ENCODE measurements around the gene ANO1.
"Not testable (repeated sequence)": the region's sequence is repeated elsewhere in the genome, so short reads cannot be mapped to it uniquely, and the experiment has no call there.

Gene ANO1

DNA sequence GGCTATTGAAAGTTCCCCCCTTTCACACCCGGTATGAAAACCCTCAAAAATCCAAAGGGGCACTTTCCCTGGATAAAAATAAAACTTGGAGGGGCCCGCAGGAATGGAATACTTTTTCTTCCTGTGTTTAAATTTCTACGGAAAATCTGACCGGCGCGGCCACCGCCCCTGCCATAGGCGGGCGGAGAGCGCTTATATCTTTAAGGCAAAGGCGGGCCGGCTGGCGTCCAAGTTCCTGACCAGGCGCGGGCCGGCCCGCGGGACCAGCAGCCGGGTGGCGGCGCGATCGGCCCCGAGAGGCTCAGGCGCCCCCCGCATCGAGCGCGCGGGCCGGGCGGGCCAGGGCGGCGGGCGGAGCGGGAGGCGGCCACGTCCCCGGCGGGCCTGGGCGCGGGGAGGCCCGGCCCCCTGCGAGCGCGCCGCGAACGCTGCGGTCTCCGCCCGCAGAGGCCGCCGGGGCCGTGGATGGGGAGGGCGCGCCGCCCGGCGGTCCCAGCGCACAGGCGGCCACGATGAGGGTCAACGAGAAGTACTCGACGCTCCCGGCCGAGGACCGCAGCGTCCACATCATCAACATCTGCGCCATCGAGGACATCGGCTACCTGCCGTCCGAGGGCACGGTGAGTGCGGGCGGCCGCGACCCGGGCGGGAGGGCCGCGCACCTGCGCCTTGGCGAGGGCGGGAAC lies at the start of gene ANO1:
Gene ANO1 (plus strand): TSS at position 223 of the 686 bp plus-strand sequence. CDS start 290 bp downstream, at position 513.
- no peak for DNase-seq

DNA sequence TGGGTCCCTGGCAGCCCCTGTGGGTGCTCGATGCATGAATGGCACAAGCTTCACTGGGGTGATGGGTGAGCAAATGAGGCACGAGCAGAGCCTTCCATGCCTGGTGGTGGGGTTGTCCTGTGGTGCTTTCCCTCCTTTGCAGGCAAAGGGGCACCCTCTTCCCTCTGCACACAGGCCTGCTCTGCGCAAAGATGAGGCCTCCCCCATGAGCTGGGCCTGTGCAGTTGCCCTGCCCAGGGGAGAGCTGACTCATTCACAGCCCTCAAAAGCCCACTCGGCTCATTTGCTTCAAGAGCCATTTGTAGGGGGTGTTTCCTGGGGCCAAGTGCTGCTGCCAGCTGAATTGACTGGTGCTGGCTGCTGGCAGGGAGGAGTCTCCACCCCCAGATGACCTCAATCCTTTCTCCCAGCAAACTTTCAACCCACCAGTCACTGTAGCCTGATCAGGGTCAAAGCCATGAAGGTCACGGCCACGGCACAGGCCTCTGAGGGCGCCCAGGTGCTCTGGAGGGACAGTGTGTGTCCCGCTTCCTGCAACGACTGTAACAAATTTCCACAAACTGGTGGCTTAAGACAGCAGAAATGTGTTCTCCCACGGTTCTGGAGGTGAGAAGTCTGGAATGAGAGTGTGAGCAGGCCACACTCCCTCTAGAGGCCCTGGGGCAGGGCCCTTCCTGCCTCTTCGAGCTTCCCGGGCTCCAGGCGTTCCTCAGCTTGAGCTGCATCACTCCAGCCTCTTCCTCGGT lies 48.8 kb upstream of the ANO1 start:
- DNase-seq, result no peak

DNA sequence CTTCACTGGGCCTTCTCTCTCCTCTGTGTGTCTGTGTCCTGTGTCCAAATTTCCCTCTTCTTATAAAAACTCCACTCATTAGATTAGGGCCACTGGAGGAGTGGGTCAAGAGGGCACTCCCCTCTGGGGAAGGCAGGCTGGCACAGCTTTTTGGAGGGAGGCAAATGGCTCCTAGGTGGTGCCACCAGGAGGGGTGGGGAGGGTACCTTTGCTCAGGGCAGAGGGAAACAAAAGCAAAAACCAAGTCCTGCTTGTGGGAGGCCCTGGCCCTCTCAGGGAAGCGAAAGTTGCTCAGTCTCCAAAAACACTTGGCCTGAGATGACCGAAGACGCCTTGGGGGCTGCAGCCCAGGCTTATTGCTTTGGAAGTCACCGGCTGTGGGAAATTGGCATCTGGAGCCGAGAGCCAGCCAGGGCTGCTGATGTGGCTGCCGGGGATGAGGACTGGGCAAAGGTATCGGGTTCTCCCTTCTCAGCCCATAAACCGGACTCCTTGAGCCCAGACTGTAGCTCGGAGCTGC lies 48.2 kb upstream of the ANO1 start:
- DNase-seq, result no peak

DNA sequence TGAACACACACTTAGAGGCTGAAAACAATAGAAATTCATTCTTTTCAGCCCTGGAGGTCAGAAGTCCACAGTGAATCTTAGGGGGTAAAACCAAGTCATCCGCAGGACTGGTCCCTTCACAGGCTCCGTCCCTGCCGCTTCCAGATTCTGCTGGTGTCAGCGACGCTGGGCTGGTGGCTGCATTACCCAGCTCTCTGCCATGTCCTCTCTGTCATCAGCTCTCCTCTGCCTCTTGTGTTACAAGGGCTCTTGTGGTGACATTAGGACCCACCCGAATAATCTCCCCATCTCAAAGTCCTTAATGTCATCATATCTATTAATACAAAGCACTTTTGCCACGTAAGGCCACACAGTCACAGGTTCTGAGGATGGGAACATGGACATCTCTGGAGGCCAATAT lies 47.7 kb upstream of the ANO1 start:
- no peak for DNase-seq

DNA sequence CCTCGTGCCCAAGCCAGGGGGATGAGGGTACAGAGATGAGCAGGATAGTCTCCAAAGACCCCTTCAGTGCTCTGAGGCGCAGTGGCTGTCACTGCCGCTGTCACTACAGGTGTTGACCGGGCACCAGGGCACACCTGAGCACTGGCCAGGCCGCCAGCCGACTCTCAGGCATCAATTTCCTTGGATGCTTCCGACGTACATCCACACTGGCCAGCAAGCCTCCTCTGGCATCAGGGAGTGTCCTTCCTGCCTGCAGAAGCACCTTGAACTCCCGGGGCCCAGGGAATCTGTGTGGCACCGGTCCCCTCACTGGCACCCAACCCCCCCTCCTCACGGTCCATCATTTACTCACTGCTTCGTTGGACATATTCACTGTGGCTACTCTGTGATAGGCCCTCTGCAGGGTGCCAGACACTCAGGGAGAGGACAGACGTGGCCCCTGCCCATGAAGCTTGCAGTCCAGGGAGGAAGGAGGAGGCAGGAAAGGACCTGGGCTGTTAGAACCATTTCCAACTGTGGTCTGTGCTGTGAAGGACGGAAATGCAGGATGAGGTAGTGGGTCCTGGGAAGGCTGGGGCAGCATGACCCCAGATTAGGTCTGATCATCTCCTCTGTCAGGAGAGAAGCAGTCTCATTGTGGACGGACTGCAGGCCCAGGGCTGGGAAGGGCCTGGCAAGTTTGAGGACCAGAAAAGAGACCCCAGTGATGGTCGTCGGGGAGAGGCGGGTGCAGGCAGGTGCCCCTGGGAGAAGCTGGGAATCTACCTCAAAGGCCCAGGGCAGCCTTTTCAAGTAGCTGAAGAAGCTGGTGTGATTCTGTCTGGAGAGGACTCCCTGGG lies 46.3 kb upstream of the ANO1 start:
- DNase-seq, result no peak

DNA sequence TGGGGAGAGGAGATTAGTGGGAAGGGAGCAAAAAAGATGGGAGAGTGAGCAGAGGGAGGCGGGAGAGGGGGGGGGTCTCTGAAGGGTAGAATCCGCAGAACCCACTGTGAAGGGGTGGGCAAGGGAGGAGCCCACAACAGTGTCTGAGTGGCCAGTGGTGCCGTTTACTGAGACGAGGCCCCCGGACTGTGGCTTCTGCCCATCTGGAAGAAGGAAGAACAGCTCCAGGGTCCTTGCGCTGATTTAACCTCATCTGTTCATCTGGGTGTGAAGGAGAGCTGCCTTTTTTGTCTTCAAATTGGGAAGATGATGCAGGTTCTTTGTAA lies 45.7 kb upstream of the ANO1 start:
- no peak for DNase-seq

DNA sequence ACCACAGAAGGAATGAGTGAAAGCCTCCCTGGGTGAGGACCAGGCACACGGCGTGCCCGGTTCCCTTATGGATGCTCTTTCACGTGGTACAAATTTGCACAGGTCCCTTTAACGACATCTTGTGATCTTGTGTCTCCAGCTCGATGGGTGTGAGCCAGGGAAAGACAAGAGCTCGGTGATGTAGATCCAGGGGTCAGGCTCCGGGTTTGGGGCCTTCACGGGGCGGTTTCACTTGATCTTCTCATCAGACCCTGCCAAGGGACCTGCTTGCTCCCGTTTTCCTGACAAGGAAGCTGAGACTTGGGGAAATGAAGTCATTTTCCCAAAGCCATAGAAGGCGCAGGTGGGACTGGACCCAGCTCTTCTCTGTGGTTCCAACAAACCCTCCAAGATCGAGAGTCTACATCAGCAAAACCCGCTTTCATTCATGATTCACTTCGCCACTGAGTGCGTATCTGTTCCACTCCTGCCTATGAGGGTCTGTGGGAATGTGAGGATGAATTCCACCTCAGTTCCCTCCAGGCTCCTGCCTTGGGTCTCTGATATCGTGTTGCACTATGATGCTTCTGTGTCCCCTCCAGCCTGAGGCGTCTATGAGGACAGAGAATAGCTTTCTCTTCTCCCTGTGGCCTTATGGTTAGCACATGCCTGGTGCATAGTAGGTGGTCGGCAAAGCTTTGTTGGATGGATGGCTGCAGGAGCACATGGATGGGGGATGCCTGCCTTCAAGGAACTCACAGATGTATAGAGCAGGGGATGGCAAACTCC lies 45.0 kb upstream of the ANO1 start:
- no peak for DNase-seq

DNA sequence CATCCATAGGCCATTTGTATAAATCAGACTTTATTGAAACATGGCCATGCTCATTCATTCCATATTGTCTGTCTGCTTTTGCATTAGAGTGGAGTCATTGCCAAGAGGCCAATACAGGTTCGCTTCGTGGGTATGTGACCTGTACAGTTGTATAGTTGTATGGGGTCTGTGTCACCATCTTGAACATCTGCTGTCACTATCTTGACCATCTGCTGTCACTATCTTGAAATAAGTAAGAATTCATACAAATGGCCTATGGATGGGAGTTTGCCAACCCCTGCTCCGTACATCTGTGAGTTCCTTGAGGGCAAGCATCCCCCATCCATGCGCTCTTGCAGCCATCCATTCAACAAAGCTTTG lies 44.4 kb upstream of the ANO1 start:
- DNase-seq, result no peak

DNA sequence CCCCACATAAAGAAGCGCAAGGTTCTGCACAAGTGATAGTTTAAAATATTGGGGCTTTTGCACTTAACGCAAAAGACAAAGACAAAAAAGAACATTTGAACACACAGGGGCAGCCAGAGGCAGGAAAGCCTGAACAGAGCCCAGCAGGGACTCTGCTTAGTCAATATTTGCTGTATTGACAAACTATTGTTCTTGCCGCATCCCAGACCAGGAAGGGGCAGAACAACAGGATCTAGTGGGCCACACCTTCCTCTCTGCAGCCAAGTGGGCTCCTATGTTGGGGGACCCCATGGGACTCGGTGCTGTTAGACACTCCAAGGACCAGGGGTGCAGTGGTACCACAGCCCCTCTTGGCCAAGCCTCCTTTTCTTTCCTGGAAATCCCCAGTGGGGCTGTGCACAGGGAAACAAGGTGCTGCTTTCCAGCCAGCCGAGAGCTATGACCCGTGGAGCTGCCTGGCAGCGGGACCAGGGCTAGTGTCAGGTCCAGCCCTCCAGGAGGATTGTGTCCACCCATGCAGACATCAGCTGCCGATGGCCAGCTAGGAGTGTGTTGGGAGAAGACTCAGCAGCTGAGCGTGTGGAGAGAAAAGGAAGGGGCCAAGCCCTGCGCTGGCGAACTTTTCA lies 43.3 kb upstream of the ANO1 start:
- DNase-seq, result no peak

DNA sequence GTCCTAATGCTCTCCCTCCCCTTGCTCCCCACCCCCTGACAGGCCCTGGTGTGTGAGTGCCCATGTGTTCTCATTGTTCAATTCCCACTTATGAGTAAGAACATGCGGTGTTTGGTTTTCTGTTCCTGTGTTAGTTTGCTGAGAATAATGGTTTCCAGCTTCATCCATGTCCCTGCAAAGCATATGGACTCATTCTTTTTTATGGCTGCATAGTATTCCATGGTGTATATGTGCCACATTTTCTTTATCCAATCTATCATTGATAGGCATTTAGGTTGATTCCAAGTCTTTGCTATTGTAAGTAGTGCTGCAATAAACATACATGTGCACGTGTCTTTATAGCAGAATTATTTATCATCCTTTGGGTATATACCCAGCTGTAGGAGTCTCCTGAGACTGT lies 42.5 kb upstream of the ANO1 start:
- not testable (repeated sequence) for DNase-seq

DNA sequence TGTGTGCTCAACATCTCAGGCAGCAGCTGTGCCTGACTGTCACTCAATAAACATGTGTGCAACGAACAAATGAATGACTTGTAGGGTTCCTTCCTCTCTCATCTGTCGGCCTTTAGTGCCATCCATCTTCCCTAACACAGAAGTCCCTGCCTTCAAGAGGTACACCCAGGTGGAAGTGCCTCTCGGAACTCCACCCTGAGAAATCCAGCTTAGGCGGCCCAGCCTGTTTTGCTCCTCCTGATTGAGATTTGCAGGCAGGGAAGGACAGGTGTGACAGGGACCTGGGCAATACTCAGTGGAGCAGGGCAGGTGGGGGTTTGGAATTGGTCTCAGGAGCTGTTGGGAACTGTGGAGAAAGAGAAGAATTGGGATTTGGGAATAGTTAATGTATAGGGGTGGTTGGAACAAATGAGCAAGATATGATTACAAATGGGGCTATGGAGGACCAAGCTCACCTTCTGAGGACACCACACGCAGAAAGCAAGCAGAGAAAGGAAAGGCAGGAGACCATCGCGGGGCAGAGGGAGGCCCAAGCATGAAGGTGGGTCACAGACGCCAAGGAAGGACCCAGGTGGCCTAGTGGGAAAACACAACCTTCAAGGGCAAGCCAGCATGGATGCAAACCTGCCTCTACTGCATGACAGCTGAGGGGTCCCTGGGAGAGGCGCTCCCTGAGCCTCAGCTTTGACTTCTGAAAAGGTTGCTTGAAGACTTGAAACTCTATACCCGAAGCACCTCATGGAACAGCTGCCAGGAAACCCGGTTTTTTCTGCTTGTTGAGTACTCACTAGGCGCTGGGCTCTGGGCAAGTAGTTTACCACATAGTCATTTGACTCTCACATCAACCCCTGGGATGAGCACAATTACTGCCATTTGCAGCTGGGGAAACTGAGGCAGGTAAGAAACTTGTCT lies 40.9 kb upstream of the ANO1 start:
- DNase-seq, result no peak

DNA sequence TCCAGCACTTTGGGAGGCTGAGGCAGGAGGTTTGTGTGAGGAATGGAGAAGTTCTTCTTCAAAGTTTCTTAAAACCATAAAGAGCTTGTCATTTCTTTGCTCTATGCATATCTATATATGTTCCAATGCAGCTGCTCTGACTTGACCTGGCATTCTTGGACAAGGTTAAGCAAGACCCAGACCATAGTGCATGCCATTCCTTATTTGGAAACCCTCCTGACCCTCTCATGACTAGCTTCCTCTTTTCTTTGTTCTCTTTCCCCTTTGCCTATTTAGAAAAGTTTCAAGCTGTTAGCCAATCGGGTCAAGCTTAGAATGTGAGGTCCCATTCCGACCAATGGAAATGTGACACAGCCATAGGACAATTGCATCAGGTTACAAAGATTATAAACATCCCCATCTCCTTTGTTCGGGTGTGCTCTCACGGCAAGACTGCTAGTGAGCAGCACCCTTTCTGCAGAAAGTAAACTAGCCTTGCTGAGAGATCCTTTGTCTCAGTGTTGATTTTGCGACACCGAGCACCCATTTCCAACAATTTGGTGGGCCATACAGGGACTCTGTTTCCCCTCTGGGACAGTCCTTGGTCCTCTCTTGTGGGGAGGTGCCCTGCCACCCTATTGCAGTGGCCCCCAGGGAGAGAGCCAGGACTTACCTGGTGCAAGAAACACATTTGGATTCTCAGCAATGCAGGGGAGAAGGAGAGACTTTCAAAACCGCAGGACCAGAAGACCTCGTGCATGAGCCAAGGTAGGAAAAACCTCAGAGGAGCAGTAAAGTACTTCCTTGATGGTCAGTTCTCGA lies 39.9 kb upstream of the ANO1 start:
- DNase-seq, result no peak

DNA sequence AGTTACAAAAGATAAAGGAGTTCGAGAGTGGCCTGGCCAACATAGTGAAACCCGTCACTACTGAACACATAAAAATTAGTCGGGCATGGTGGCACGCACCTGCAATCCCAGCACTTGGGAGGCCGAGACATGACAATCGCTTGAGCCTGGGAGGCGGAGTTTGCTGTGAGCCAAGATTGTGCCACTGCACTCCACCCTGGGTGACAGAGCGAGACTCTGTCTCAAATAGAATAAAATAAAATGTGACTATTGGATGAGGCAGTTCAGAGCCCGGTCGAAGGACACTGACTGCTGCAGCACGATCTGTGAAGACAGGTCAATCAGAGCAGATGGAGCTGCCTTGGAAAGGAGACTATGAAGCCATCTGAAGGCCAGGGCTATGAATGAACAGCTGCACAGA lies 37.7 kb upstream of the ANO1 start:
- DNase-seq, result no peak

DNA sequence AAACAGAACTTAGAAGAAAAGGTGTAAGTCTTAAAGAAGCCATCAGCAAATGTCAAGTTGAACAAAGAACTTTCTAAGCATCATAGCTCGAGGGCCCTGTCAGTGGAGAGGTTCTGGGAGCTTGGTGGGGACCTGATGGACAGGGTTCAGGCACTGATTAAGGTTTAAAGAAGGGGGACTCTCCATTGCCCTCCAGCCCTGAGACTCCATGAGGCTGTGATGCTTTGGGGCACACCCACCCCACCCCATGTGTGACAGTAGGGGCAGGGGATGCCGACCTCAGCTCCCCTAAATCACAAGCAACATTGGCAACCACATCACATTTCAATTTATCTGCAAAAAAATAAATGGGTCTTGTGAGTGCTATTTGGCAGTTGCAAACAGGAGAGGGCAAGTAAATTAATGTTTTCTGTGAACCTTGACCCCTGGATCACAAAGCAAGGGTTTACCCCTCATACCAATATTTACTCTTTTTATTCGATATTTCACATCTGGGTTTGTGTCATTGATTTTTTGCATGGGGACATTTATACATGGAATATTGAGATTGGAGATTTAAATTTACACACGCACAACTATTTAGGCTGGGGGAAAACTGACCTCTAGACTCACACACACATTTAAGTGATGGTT lies 37.1 kb upstream of the ANO1 start:
- no peak for DNase-seq

DNA sequence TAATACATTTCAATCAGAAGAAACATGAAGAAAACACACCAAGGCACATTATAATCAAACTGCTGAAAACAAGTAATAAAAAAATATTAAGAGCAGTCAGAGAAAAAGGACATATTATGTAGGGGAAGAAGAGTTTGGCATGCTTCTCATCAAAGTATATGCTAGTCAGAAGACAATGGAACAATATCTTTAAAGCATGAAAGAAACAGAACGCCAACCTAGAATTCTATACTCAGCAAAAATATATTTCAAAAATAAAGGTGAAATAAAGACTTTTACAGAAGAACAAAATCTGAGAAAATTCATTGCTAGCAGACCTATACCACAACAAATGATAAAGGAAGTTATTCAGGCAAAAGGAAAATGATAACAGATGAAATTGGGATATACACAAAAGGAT lies 34.6 kb upstream of the ANO1 start:
- no peak for DNase-seq

DNA sequence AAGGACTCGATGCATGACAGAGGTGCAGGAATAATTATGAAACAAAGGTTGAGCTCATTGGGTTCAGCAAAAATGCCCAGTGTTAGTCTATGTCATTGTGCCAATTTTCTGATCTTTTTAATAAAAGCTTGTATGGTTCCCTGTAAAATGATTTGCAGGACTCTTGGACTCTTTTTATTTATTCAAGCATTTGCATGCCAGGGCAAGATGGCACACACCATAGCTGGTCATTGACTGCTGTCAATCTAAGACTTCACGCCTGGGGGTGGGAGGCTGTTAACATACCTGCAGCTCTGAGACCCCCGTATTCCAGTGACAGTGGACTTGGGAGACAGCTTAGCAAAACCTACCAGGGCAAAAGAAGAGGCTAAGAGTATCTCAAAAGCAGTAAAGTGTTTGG lies 32.0 kb upstream of the ANO1 start:
- DNase-seq, result no peak

DNA sequence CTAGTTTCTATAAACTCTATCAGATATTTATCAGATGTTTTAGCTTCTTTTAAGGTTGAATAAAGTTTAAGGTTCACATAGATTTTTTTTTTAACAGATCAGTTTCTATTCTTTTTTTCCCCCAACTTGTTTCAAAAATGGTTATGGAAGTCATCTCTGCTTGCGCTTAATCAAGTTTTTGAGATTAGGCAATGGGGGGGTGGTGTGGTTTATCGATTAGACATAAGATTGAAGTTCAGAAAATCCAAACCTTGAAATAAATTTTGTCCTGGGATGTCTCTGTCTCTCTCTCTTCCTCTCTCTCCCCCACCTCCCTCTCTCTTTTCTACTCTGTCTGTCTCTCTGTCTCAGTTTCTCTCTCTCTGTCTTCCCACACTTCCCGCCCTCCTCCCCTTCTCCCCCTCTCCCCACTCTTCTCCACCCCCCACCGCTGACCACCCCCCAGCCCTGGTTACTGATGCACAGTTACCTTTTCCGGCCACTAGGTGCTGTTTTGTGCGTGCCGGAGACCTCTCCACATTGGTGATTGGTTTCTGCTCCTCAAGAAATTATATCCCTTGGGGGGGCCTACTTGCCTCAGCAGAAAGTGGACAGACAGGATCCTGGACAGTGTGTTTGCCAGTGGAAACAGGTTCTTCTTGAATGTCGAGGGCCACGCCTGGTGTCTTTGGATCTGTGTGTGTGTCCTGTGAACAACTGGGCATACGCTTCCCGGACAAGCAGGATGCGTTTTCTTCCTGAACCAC lies 29.7 kb upstream of the ANO1 start:
- no peak for DNase-seq

DNA sequence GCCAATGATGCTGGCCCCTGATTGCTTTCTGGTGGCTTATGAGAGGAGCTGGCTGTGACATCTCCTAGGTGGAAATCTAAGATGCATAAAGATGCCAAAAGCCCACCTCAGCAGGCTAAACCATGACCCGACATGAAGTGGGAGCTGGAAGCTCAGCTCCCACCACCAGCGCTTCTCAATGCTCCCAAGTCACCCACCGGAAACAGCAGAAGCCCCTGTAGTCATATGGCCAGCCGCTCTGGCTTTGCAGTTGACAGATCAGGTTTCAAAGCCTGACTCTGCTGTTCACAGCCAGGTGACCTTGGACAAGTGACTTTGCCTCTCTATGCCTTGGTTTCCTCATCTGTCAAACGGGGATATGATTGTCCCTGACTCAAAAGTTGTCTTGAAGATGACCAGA lies 29.1 kb upstream of the ANO1 start:
- no peak for DNase-seq

DNA sequence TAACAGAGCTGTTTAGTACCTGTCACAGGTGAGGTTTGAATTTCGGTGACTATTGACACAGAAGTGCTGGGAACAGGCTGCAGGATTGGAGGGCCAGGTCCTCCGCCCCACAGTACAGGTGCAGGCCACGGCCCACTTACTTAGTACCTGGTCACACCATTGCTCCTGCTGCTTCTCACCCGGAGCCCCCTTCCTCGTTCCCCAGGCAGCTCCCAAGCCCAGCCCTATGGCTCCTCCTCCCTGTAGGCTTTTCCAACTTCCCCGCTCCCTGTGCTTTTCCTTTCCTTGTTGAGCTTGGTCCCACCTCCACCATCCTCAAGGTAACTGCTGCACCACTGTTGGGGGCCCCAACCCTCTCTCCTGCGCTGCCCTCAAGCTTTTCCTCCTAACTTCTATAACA lies 27.9 kb upstream of the ANO1 start:
- no peak for DNase-seq

All from cortex of kidney (tissue), 1 donor.